T-helper 17 cell (primary cell): ENCODE data around the gene CYP19A1. TPM values are rescaled to one million over a fixed set of nuclear protein-coding genes. Genes with fewer than 3 reads are reported as not detected.

ENCODE experiments used
- ATAC-seq: fragments of 150-1000 bp; cut with Tn5 transposase; 2 replicates; pipeline ENCODE4 v1.10.0; 2021; ENCODE audit warnings: mild to moderate bottlenecking, moderate library complexity
- DNase-seq, 3 donors: peaks; one replicate each; pipeline versions ENCODE4 v3.0.0 to v3.0.0-alpha.2; 2020 to 2021
- H3K9me3 ChIP-seq: one replicate; pipeline ENCODE4 v1.7.0; 2013; ENCODE audit warnings: low read length, mild to moderate bottlenecking; ENCODE audit not compliant: control insufficient read depth, poor library complexity, severe bottlenecking
- H3K27ac Mint-ChIP-seq: one replicate; pipeline ENCODE4 v1.8.0; 2022; ENCODE audit warnings: mild to moderate bottlenecking, moderate library complexity, mixed read lengths
- H3K27me3 Mint-ChIP-seq: one replicate; pipeline ENCODE4 v1.8.0; 2022; ENCODE audit warnings: mixed read lengths
- H3K36me3 Mint-ChIP-seq: one replicate; pipeline ENCODE4 v1.8.0; 2022; ENCODE audit warnings: low read depth, mixed read lengths
- H3K4me1 Mint-ChIP-seq: one replicate; pipeline ENCODE4 v1.8.0; 2022; ENCODE audit warnings: mild to moderate bottlenecking, mixed read lengths
- H3K4me3 Mint-ChIP-seq: one replicate; pipeline ENCODE4 v1.8.0; 2022; ENCODE audit warnings: mild to moderate bottlenecking, moderate library complexity, mixed read lengths
- total RNA-seq, 4 donors: library from RNA in 2 of 4; stranded (reverse) in 2 of 4; gene quantifications; one replicate each; pipeline ENCODE4 v1.2.3 and lab custom pipeline; 2022 to 2026

The CYP19A1 gene
- total RNA-seq, 2 donors from 2014 or later: 0.70 to 1.1 TPM

- no peak for DNase-seq
- H3K27ac Mint-ChIP-seq: no peak overlapping the region
- peaks cover 21% of the 10 kb centered on the region for H3K27me3 Mint-ChIP-seq
- no peak overlapping the region for H3K4me3 Mint-ChIP-seq
- peaks cover 4% of the 10 kb centered on the region for H3K36me3 Mint-ChIP-seq
- no peaks in the 10 kb centered on the region for H3K9me3 ChIP-seq
- no peak for ATAC-seq
- H3K4me1 Mint-ChIP-seq: no peaks in the 10 kb centered on the region
Observed at GRCh38 chr15:51223771-51224229, 114.6 kb downstream of the CYP19A1 start.

GRCh38 chr15:51218299-51218938 lies 120.0 kb downstream of the CYP19A1 start:
- Mint-ChIP-seq H3K4me1 (no peaks in the 10 kb centered on the region), H3K4me3 (no peak overlapping the region), H3K27me3 (peaks cover 36% of the 10 kb centered on the region), H3K27ac (no peak overlapping the region), H3K36me3 (peaks cover 4% of the 10 kb centered on the region)
- DNase-seq (no peak), ATAC-seq (no peak)
- no peaks in the 10 kb centered on the region for H3K9me3 ChIP-seq

- ATAC-seq (no peak), DNase-seq (no peak)
- no peaks in the 10 kb centered on the region for H3K9me3 ChIP-seq
- H3K4me1 Mint-ChIP-seq: no peaks in the 10 kb centered on the region
- no peaks in the 10 kb centered on the region for H3K36me3 Mint-ChIP-seq
- no peak overlapping the region for H3K27ac Mint-ChIP-seq
- peaks cover 48% of the 10 kb centered on the region for H3K27me3 Mint-ChIP-seq
- no peak overlapping the region for H3K4me3 Mint-ChIP-seq
Observed at GRCh38 chr15:51212909-51213308, 125.5 kb downstream of the CYP19A1 start.

- Mint-ChIP-seq H3K4me1 (no peaks in the 10 kb centered on the region), H3K27ac (no peak overlapping the region), H3K36me3 (no peaks in the 10 kb centered on the region), H3K4me3 (no peak overlapping the region), H3K27me3 (peaks cover 52% of the 10 kb centered on the region)
- no peaks in the 10 kb centered on the region for H3K9me3 ChIP-seq
- no peak for DNase-seq
- no peak for ATAC-seq
Observed at GRCh38 chr15:51212239-51212638, 126.2 kb downstream of the CYP19A1 start.

GRCh38 chr15:51205050-51205975 lies 133.1 kb downstream of the CYP19A1 start:
- Mint-ChIP-seq H3K27me3 (peaks cover 29% of the 10 kb centered on the region), H3K36me3 (no peaks in the 10 kb centered on the region), H3K27ac (no peak overlapping the region), H3K4me3 (no peak overlapping the region), H3K4me1 (no peaks in the 10 kb centered on the region)
- no peak for DNase-seq
- ATAC-seq: no peak
- H3K9me3 ChIP-seq: no peaks in the 10 kb centered on the region

GRCh38 chr15:51203797-51204196 lies 134.6 kb downstream of the CYP19A1 start:
- no peak for DNase-seq
- Mint-ChIP-seq H3K27ac (no peak overlapping the region), H3K4me3 (no peak overlapping the region), H3K27me3 (peaks cover 23% of the 10 kb centered on the region), H3K4me1 (no peaks in the 10 kb centered on the region), H3K36me3 (no peaks in the 10 kb centered on the region)
- no peaks in the 10 kb centered on the region for H3K9me3 ChIP-seq
- ATAC-seq: no peak

GRCh38 chr15:51202783-51203182 lies 135.6 kb downstream of the CYP19A1 start:
- H3K27me3 Mint-ChIP-seq: peaks cover 30% of the 10 kb centered on the region
- no peak for ATAC-seq
- no peak overlapping the region for H3K27ac Mint-ChIP-seq
- H3K36me3 Mint-ChIP-seq: no peaks in the 10 kb centered on the region
- H3K4me1 Mint-ChIP-seq: no peaks in the 10 kb centered on the region
- no peak overlapping the region for H3K4me3 Mint-ChIP-seq
- H3K9me3 ChIP-seq: no peaks in the 10 kb centered on the region
- no peak for DNase-seq

GRCh38 chr15:51201581-51201980 lies 136.8 kb downstream of the CYP19A1 start:
- H3K36me3 Mint-ChIP-seq: no peaks in the 10 kb centered on the region
- no peak overlapping the region for H3K4me3 Mint-ChIP-seq
- no peaks in the 10 kb centered on the region for H3K4me1 Mint-ChIP-seq
- H3K9me3 ChIP-seq: no peaks in the 10 kb centered on the region
- no peak overlapping the region for H3K27ac Mint-ChIP-seq
- peaks cover 31% of the 10 kb centered on the region for H3K27me3 Mint-ChIP-seq
- ATAC-seq (no peak), DNase-seq (no peak)

GRCh38 chr15:51200792-51201191 lies 137.6 kb downstream of the CYP19A1 start:
- H3K4me3 Mint-ChIP-seq: no peak overlapping the region
- H3K27me3 Mint-ChIP-seq: peaks cover 31% of the 10 kb centered on the region
- no peak for ATAC-seq
- H3K4me1 Mint-ChIP-seq: no peaks in the 10 kb centered on the region
- no peaks in the 10 kb centered on the region for H3K9me3 ChIP-seq
- no peaks in the 10 kb centered on the region for H3K36me3 Mint-ChIP-seq
- H3K27ac Mint-ChIP-seq: no peak overlapping the region
- no peak for DNase-seq

GRCh38 chr15:51199541-51199940 lies 138.9 kb downstream of the CYP19A1 start:
- H3K4me1 Mint-ChIP-seq: no peaks in the 10 kb centered on the region
- peaks cover 34% of the 10 kb centered on the region for H3K27me3 Mint-ChIP-seq
- no peak overlapping the region for H3K4me3 Mint-ChIP-seq
- no peaks in the 10 kb centered on the region for H3K36me3 Mint-ChIP-seq
- H3K9me3 ChIP-seq: no peaks in the 10 kb centered on the region
- DNase-seq (no peak), ATAC-seq (no peak)
- H3K27ac Mint-ChIP-seq: no peak overlapping the region

- Mint-ChIP-seq H3K27ac (no peak overlapping the region), H3K36me3 (peaks cover 3% of the 10 kb centered on the region), H3K27me3 (peaks cover 41% of the 10 kb centered on the region), H3K4me1 (no peaks in the 10 kb centered on the region), H3K4me3 (no peak overlapping the region)
- ATAC-seq (no peak), DNase-seq (no peak)
- no peaks in the 10 kb centered on the region for H3K9me3 ChIP-seq
Observed at GRCh38 chr15:51198701-51199232, 139.6 kb downstream of the CYP19A1 start.

- H3K27me3 Mint-ChIP-seq: peaks cover 70% of the 10 kb centered on the region
- peaks cover 3% of the 10 kb centered on the region for H3K36me3 Mint-ChIP-seq
- peaks cover 6% of the 10 kb centered on the region for H3K4me1 Mint-ChIP-seq
- no peak overlapping the region for H3K4me3 Mint-ChIP-seq
- no peak overlapping the region for H3K27ac Mint-ChIP-seq
- ATAC-seq: no peak
- DNase-seq: no peak
- no peaks in the 10 kb centered on the region for H3K9me3 ChIP-seq
Observed at GRCh38 chr15:51195459-51195858, 142.9 kb downstream of the CYP19A1 start.

- Mint-ChIP-seq H3K27me3 (peaks cover 75% of the 10 kb centered on the region), H3K4me3 (no peak overlapping the region), H3K4me1 (peaks cover 6% of the 10 kb centered on the region), H3K36me3 (peaks cover 3% of the 10 kb centered on the region), H3K27ac (peak overlapping the region; percentile 60)
- no peaks in the 10 kb centered on the region for H3K9me3 ChIP-seq
- no peak for ATAC-seq
- no peak for DNase-seq
Observed at GRCh38 chr15:51193979-51194378, 144.4 kb downstream of the CYP19A1 start.
